Activated CD4-positive, alpha-beta T cell treated with anti-CD3 and anti-CD28 coated beads, Interleukin-2, amount 50 U/mL, for 1 hour (primary cell): ENCODE measurements around the gene SETBP1.
"Not testable (repeated sequence)": the region's sequence is repeated elsewhere in the genome, so short reads cannot be mapped to it uniquely, and the experiment has no call there.

Experiments used
- DNase-seq: peaks from one replicate; pipeline ENCODE4 v3.0.0-alpha.2; 2020

The SETBP1 gene

DNA sequence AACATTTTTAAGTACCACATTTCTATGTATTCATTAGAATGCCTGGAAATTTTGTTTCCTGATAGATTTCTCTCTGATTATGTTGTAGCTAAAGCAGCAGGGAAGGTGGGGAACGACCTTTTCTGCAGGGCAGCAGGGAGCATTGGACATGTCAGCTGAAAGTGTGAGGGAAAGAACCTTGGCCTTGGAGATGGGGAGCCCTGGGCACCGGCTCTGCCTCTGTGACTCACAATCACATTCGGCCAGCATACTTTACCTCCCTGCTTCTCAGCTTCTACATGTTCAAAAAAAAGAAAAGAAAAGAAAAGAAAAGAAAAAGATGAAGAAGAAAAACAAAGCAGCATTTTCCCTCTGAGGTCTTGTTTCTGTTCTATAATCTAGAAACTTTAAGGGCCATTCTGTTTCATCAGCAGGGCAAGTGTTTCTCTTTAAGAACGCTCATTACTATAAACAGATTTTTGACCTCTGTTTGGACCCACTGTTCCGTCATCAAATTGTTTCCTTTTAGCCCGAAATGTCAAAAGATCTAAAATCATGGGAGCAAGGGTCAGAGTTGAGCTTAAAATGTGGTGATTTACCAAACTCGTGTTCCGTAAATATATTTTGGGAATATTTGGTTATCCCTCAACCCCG lies 27.9 kb downstream of the SETBP1 start:
- DNase-seq = no peak

DNA sequence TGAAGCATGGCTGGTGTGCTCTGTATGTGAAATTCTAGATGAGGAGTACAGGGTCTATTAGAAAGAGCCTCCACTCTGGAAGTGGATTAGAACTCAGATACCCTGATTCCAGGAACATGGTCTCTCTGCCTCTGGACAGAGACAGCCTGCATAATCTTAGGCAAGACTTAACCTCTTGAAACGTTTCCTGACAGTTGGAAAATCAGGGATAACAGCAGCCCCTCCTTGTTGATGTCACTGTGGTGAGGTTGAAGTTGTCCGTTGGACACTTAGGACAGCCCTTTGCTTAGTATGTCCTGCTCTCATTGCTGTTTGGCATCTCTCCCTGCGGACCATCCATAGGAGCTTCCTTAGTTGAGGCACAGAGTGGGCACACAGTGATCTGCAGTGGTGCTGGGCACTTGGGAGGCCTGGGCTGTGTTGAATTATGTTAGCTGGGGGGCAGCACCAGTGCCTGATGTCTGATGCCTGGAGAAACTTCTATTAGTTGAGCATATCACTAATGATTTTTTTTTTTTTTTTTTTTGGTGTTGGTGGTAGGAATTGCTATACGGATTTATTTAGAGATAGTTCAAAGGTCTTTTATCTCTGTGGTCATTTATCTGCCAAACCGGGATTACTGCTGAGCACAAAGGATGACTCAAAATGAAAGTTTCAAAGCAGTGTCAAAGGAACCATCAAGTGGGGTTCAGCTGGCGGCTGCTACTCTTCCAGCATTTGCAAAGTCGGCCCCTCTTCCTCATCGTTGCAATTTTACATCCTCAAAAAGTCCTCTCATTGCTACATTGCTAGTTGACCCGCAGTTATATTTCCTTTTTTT lies 28.8 kb downstream of the SETBP1 start:
- DNase-seq = no peak

DNA sequence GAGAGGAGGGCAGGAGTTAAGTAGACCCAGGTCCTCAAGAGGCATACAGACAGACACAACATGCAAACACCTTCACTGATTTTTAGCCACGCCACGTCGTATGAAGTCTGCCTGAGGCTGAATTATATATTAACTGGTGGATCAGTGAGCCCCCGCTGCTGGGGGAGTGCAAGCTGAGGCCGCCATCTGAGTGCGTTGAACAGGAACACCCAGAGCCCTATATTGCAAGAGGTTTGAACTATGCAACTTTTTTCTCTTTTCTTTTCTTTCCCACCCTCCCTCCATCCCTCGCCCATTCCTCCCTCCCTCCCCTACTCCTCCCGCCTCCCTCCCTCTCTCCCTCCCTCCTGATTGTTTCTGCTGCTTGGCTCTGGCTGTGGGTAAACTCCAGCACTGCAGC lies 30.2 kb downstream of the SETBP1 start:
- no peak for DNase-seq

GRCh38 chr18:44712025-44712424 lies 31.3 kb downstream of the SETBP1 start:
- no peak for DNase-seq

DNA sequence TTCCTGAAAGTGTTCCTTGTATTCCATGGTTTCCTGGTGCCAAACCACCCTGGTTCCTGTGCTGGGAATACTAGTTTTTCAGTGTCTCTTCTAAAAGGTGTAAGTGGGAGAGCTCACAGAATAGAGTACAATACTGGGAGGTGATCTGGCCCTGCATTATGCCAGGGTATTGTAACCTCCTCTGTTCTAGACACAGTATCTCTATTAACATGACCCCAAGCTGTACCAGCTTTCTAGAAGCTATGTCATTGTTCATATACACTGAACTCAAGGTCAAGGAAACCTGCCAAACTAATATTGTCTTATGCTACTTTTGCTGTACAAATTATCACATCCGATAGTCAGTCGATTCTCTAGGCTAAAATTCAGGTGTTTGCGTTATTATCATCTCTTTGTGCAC lies 32.7 kb downstream of the SETBP1 start:
- no peak for DNase-seq

DNA sequence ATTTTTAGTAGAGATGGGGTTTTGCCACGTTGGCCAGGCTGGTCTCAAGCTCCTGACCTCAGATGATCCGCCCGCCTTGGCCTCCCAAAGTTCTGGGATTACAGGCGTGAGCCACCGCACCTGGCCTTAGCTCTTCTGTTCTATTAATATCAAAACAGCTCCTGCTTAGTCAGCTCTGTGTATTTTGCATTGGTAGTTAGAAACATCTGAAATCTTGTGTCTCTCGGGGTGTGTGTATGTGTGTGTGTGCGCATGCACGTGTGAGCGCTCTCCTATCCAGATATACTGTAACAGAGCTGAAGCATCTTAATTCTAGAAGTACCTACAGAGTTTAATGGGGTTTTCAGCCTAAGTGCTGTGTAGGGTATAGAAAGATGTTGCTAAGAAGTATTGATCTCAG lies 33.7 kb downstream of the SETBP1 start:
- no peak for DNase-seq

DNA sequence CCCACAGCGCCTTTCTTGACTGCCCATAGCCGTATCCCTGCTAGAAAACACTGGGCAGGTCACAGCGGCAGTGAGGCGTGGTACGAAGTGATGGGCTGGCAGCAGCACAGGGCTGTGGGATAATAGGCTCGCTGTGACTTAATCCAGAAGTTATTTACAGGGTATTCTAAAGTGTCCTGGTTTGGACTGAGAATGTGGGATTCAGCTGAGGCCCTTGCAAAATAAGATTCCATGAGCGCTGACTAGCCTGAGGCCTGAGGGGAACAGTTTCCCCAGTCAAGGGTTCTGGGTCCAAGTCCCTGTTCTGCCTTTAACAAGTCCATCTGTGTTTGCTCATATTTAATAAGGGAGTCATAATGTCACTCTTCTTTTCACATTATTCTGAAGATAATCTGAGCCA lies 34.6 kb downstream of the SETBP1 start:
- no peak for DNase-seq

DNA sequence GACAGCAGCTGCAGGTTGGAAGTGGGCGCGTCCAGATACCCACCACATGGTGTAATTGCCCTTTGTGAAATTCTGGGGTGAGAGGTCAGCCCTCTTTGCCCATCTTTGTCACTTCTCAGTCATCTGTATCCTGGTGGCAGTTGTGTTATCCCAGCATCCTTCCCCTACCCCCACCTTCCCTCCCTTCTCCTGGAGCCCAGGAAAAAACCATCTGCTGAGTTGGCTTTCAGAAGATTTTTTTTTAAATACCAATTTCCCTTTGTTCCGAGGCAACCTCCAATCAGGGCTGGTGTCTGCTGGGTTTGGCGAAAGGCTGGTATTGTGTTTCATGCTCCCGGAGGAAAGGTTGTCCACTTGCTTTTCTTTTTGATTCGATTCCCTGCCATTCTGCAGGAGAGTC lies 35.2 kb downstream of the SETBP1 start:
- no peak for DNase-seq

DNA sequence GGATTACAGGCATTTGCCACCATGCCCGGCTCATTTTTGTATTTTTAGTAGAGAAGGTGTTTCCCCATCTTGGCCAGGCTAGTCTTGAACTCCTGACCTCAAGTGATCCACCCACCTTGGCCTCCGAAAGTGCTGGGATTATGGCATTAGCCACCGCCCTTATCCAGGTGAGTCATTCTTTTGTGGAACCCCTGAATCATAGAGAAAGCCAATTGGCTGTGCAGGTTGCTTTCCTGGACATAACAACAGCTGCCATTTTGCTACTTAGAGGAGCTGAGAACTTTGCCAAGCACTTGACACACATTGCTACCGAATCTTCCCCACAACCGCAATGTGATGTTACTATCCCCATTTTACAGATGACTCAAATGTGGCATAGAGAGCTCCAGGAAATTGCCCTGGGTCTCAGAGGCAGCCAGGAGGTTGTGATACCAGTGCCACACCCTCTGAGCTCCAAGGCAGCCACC lies 36.0 kb downstream of the SETBP1 start:
- DNase-seq = no peak

DNA sequence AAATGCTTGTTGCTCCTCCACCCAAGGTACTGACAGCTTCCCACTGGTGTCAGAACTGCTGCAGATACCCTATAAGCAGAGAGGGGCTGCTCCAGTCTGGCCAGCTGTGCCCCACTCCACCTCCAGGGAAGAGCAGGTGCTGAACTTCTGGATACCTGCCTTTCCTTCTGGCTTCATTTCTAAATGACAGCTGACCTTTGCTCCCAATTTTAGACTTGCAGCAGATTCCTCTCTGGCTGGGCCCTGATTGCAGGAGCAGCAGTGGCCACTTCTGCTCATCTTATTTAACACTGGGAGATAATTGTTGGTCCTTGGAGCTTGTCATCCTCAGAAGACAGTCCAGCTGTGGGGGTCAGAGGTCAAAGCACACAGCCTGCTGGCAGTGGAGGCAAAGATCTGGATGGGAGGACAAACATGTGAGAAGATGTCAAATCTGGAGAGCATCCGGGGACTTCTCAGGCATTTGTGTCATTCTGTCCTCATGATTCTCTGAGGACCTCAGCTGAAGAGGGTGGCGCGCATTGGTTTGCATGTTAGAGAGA lies 38.9 kb downstream of the SETBP1 start:
- DNase-seq = no peak

- not testable (repeated sequence) for DNase-seq
Measured at GRCh38 chr18:44721748-44722147, 41.1 kb downstream of the SETBP1 start.

- no peak for DNase-seq
Measured at GRCh38 chr18:44723411-44723810, 42.7 kb downstream of the SETBP1 start.

DNA sequence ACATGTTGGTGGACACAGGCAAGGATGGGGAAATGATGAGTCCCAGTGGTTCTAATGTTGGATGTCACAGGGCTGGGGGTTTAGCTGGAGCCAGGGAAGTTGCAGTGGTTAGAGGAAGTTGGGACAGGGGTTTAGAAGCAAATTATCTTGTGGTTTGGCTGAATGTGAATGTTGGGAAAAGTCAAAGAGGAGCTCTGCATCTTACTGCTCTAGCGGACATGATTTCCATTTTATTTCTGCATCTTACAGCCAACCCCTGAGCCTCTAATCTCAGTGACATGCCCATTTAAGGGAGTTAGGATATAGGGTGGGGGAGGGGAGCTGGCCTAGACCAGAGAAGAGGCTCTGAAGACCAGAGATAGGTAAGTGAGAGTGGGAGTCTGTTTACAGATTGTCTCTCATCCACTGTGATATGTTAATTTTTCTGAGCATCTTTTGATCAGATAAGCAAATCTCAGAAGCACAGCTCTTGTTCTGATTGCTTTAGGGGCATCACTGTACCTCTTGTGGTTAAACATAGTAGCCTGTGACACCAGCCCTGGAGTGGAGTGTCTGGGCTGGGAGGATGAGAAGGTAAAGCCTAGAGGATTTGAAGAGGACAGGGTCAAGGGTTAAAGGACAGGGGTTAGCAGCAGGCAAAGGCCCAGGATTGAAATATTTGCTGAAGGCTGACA lies 43.6 kb downstream of the SETBP1 start:
- DNase-seq = no peak

- DNase-seq = peak; percentile 25
Measured at GRCh38 chr18:44725300-44726058, 44.8 kb downstream of the SETBP1 start.

DNA sequence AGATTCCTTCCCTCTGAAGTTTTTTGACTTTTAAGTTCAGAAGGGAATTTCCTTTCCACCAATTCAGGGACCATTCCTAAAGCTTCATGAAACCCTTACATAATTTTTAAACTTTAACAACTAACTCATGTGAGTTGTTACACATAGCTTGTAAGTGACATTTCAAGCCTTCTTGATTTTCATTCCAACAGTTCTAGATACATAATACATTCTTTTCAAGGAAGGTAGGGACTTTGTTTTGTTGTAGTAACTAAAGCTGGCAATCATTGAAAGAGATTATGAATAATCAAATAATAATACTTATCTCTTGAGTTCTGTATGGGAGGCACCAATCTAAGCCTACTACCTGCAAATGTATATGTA lies 45.4 kb downstream of the SETBP1 start:
- DNase-seq = no peak

DNA sequence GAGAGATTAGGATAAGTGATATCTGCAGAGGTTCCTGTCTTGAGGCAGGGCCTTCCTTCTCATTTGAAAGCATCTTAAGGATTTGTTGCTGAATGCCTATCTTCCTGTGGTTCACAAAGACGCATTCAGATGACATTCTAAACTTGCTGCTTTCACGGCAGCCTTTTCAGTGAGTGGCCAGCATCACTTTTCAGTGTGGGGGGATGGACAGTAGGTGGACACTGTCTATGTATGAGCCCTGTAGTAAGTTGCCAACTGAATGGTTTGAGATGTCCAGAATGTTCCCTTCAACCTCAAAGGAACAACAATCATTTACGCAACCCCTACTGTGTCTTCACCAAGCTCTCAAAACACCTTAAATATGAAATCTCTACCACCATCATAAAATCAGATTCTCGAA lies 46.6 kb downstream of the SETBP1 start:
- DNase-seq = no peak

DNA sequence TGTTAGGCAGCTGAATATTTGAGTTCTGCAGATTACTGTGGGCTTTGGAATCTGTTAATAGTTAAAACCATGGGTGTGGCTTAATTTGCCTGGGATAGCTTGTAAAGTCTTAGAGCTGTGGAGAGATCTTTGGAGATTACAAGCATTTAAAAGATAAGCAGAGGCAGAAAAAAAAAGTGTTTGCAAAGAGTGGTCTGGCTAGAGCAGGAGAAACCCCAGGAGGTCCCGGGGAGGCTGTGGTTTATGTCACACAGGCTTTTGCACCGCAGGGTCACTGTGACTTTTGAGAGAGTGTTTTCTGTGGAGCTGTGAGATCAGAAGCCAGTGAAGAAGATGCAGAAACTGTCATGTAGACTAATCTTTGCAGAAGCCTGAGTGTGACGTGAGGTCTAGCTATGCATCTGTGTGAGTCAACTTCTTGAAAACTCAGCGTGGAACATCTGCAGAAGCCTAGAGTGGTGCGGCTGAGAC lies 49.0 kb downstream of the SETBP1 start:
- no peak for DNase-seq

DNA sequence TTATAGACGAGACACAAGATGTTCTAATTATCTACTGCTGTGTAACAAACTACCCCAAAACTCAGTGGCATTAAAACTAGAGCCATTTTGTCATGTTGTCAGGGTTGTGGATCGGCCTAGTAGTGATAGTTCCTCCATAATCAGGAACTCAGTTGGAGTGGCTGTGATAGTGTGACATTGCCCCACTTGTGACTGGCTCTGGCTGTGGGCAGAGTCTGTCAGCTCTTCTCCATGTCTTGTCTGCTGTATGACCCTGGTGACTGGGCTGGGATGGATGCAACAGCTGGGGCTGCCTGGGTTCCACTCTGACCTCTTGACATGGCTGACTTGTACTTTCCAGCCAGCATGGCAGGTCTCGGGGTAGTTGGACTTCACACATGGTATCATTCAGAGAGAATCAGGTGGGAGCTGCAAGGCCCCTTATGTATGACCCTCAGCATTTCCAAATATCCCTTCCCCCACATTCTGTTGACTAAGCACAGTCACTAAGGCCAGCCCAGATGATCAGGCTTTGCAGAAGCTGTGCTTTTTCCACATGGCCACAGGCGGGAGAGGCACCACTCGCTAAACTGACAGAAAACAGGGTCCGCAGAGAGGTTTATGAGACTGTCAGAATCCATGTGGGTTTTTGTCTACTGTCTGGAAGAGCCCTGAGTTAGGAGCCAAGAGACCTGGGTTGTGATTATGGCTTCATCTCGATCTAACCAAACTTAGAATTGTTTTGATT lies 50.3 kb downstream of the SETBP1 start:
- no peak for DNase-seq

DNA sequence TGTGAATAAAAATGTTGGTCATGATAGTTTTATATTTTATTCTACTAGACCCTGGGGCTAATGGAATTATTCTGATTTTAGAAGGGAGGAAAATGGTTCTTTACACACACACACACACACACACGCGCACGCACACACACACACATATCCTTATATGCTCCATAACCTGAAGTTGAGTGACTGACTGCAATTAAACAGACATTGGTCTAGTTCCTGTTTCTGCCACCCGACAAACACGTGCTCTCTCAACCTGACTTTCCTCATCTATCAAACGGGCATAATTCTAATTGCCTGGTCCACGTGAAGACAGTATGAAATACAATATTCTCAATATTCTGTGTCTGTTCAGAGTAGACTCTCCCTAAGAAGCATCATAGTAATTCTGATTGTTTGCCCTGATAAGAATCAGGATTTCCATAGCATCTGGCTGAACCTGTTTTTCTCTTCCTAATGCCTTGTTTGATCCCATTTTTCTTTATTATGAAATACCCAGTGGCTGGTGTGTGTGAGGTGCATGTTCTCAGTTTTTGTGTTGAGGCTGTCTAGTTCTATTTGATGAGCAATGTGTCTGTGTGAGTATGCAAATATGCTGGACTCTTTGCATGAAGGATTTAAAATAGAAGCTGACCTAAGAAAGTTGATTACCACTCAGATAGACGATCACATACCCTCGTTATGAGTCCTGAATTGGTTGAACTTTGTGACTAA lies 51.0 kb downstream of the SETBP1 start:
- DNase-seq = no peak

- no peak for DNase-seq
Measured at GRCh38 chr18:44732238-44732563, 51.5 kb downstream of the SETBP1 start.

DNA sequence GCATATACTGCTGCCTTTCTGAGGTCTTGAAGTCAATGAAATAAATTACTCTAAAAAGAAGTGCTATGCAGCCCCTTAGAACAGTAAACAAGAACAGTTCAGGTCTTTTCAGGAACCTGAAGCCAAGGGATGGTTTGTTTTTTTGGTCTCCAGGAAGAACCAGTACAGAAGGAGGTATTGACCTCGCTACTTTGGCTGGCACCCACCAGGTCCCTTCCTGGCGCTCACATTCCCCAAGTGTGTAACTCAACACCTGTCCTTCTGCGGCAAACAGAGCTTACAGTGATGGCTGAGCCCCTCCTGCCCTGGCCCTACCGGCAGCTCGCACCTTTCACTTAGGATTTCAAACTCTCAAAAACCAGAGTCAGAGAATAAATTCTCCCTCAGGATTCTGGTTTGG lies 51.9 kb downstream of the SETBP1 start:
- no peak for DNase-seq
